ENCODE results near the gene CHMP5.

- TF ChIP-seq TCF4 (CRISPR knock-in tag; IDR thresholded peaks at IDR 0.05; ENCODE audit: borderline replicate concordance) (no peak), POU6F1 (CRISPR knock-in tag; IDR thresholded peaks at IDR 0.05; ENCODE audit: borderline replicate concordance, low read depth) (no peak), ZC3H10 (CRISPR knock-in tag; IDR thresholded peaks at IDR 0.05) (no peak), ZNF8 (CRISPR knock-in tag; IDR thresholded peaks at IDR 0.05) (no peak), CSDC2 (CRISPR knock-in tag; IDR thresholded peaks at IDR 0.05) (no peak), RARB (CRISPR knock-in tag; IDR thresholded peaks at IDR 0.05) (no peak), ARNTL (CRISPR knock-in tag; IDR thresholded peaks at IDR 0.05; ENCODE audit: borderline replicate concordance, low read depth) (no peak), ZFP30 (CRISPR knock-in tag; IDR thresholded peaks at IDR 0.05) (no peak), CREB5 (CRISPR knock-in tag; IDR thresholded peaks at IDR 0.05; ENCODE audit: low read depth) (no peak), OSR1 (CRISPR knock-in tag; IDR thresholded peaks at IDR 0.05) (no peak)
Measured at GRCh38 chr9:33273266-33273971, 8.6 kb downstream of the CHMP5 start.
